ENCODE results near the gene TRIM14. TPM values are rescaled to one million over a fixed set of nuclear protein-coding genes. Genes with fewer than 3 reads are reported as not detected.

The TRIM14 gene
- total RNA-seq, 1 donor from 2014 or later: 9.4 TPM

DNA sequence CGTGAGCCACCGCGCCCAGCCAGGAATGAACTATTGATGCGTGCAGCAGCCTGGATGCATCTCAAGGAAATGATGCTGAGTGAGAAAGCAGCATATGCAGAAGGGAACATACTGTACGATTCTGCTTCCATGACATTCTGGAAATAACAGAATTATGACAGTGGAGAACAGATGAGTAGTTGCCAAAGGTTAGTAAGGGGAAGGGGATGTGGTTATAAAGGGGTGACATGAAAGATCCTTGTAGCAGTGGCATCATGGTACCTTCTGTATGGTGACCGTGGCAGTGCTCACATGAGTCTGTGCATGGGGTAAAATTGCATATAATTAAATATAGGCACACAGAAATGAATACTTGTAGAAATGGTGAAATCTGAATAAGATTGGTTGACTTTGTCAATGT is 49.5 kb downstream of the TRIM14 start:
- Histone ChIP-seq H3K4me3 (ENCODE audit: low read depth, low read length) (no peak overlapping the region), H3K27me3 (ENCODE audit: control insufficient read depth, insufficient read depth, low read length) (no peaks in the 10 kb centered on the region), H3K36me3 (ENCODE audit: control insufficient read depth, insufficient read depth, low read length) (no peaks in the 10 kb centered on the region)
- no peak for DNase-seq (ENCODE audit: low read depth)
- TF ChIP-seq, protein P1, sequence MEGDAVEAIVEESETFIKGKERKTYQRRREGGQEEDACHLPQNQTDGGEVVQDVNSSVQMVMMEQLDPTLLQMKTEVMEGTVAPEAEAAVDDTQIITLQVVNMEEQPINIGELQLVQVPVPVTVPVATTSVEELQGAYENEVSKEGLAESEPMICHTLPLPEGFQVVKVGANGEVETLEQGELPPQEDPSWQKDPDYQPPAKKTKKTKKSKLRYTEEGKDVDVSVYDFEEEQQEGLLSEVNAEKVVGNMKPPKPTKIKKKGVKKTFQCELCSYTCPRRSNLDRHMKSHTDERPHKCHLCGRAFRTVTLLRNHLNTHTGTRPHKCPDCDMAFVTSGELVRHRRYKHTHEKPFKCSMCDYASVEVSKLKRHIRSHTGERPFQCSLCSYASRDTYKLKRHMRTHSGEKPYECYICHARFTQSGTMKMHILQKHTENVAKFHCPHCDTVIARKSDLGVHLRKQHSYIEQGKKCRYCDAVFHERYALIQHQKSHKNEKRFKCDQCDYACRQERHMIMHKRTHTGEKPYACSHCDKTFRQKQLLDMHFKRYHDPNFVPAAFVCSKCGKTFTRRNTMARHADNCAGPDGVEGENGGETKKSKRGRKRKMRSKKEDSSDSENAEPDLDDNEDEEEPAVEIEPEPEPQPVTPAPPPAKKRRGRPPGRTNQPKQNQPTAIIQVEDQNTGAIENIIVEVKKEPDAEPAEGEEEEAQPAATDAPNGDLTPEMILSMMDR (IDR thresholded peaks at IDR 0.05; ENCODE audit: insufficient read depth, low read length, poor library complexity, severe bottlenecking): no peak

GRCh38 chr9:98067184-98067583 is 51.8 kb downstream of the TRIM14 start:
- Histone ChIP-seq H3K27me3 (ENCODE audit: control insufficient read depth, insufficient read depth, low read length) (no peaks in the 10 kb centered on the region), H3K36me3 (ENCODE audit: control insufficient read depth, insufficient read depth, low read length) (no peaks in the 10 kb centered on the region), H3K4me3 (ENCODE audit: low read depth, low read length) (no peak overlapping the region)
- DNase-seq (ENCODE audit: low read depth): no peak
- TF ChIP-seq, protein P1 (IDR thresholded peaks at IDR 0.05; ENCODE audit: insufficient read depth, low read length, poor library complexity, severe bottlenecking): no peak

GRCh38 chr9:98066235-98066634 is 52.8 kb downstream of the TRIM14 start:
- TF ChIP-seq, protein P1 (IDR thresholded peaks at IDR 0.05; ENCODE audit: insufficient read depth, low read length, poor library complexity, severe bottlenecking): no peak
- no peak for DNase-seq (ENCODE audit: low read depth)
- H3K27me3 ChIP-seq (ENCODE audit: control insufficient read depth, insufficient read depth, low read length): no peaks in the 10 kb centered on the region
- no peaks in the 10 kb centered on the region for H3K36me3 ChIP-seq (ENCODE audit: control insufficient read depth, insufficient read depth, low read length)
- no peak overlapping the region for H3K4me3 ChIP-seq (ENCODE audit: low read depth, low read length)

DNA sequence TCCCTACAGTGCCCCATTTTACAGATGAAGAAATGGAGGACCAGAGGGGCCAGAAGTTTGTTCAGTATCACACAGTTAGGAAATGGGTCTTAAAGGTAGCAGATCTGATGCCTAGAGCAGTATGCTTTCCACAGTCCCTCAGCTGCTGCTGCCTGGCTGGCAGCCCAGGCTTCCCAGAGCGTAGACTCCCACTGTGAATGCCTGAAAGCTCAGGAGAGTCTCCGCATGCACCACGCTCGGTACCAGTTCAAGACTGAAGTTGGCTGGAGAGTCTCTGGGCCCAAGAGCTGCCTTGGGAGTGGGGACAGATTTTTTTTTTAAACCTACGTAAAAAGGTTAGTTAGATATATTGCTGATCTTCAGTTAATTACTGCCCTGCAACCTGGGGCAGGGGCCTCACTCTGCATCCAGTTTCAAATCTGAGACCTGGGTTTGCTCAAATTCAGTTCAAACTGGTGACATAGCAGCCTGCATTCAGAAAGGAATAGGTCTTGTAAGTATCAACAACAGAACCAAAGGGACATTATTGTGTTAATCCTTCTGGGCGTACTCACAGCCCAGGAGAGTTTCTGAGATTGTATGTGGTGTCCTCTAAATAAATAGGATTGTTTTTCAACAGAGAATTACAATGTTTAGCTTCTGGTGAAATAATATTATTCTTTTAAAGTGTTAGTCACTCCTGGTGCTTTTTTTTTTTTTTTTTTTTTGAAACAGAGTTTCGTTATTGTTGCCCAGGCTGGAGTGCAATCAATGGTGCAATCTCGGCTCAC is 54.2 kb downstream of the TRIM14 start:
- TF ChIP-seq, protein P1 (IDR thresholded peaks at IDR 0.05; ENCODE audit: insufficient read depth, low read length, poor library complexity, severe bottlenecking): no peak
- no peaks in the 10 kb centered on the region for H3K27me3 ChIP-seq (ENCODE audit: control insufficient read depth, insufficient read depth, low read length)
- DNase-seq (ENCODE audit: low read depth): no peak
- no peak overlapping the region for H3K4me3 ChIP-seq (ENCODE audit: low read depth, low read length)
- H3K36me3 ChIP-seq (ENCODE audit: control insufficient read depth, insufficient read depth, low read length): peaks cover 2% of the 10 kb centered on the region

- H3K27me3 ChIP-seq (ENCODE audit: control insufficient read depth, insufficient read depth, low read length): no peaks in the 10 kb centered on the region
- no peak overlapping the region for H3K4me3 ChIP-seq (ENCODE audit: low read depth, low read length)
- TF ChIP-seq, protein P1 (IDR thresholded peaks at IDR 0.05; ENCODE audit: insufficient read depth, low read length, poor library complexity, severe bottlenecking): no peak
- DNase-seq (ENCODE audit: low read depth): no peak
- H3K36me3 ChIP-seq (ENCODE audit: control insufficient read depth, insufficient read depth, low read length): peaks cover 2% of the 10 kb centered on the region
Measured at GRCh38 chr9:98062161-98062560, 56.9 kb downstream of the TRIM14 start.
